Smooth muscle cell (in vitro differentiated cells): ENCODE data around the gene RGL3. TPM values are rescaled to one million over a fixed set of nuclear protein-coding genes. Genes with fewer than 3 reads are reported as not detected.
"Not testable (repeated sequence)": the region's sequence is repeated elsewhere in the genome, so short reads cannot be mapped to it uniquely, and the experiment has no call there.

Source experiments
- DNase-seq: peaks from one replicate; lab custom pipeline; 2025; ENCODE audit not compliant: unreplicated experiment; lab: John Stamatoyannopoulos, UW
- H2AFZ ChIP-seq: fragments of 200-600 bp; sonication (generic); 2 replicates; pipeline ENCODE4 v1.6.0; 2016; ENCODE audit warnings: antibody characterized with exemption, low read depth, mild to moderate bottlenecking
- H3F3A ChIP-seq: fragments of 200-600 bp; sonication (generic); 2 replicates; pipeline ENCODE4 v1.6.0; 2017; ENCODE audit warnings: antibody characterized with exemption, low read depth
- H3K27ac ChIP-seq: fragments of 200-600 bp; sonication (generic); 2 replicates; pipeline ENCODE4 v1.5.1; 2016; ENCODE audit warnings: low read depth, mild to moderate bottlenecking
- H3K27me3 ChIP-seq: fragments of 200-600 bp; sonication (generic); 2 replicates; pipeline ENCODE4 v1.6.1; 2016; ENCODE audit warnings: low read depth, mild to moderate bottlenecking
- H3K36me3 ChIP-seq: fragments of 200-600 bp; sonication (generic); 2 replicates; pipeline ENCODE4 v1.5.1; 2016; ENCODE audit warnings: low read depth
- H3K4me1 ChIP-seq: fragments of 200-600 bp; sonication (generic); 2 replicates; pipeline ENCODE4 v1.5.1; 2016; ENCODE audit warnings: low read depth
- H3K4me2 ChIP-seq: fragments of 200-600 bp; sonication (generic); 2 replicates; pipeline ENCODE4 v1.6.0; 2016; ENCODE audit warnings: mild to moderate bottlenecking
- H3K4me3 ChIP-seq: fragments of 200-600 bp; sonication (generic); 2 replicates; pipeline ENCODE4 v1.5.1; 2016; ENCODE audit warnings: mild to moderate bottlenecking
- H3K79me2 ChIP-seq: fragments of 200-600 bp; sonication (generic); 2 replicates; pipeline ENCODE4 v1.6.0; 2016; ENCODE audit warnings: low read depth, mild to moderate bottlenecking
- H3K9ac ChIP-seq: fragments of 200-600 bp; sonication (generic); 2 replicates; pipeline ENCODE4 v1.6.0; 2016; ENCODE audit warnings: low read depth
- H3K9me3 ChIP-seq: fragments of 200-600 bp; sonication (generic); replicated peaks from 2 replicates; pipeline ENCODE4 v1.5.1; 2016; ENCODE audit warnings: low read depth
- H4K20me1 ChIP-seq: fragments of 200-600 bp; sonication (generic); 2 replicates; pipeline ENCODE4 v1.6.0; 2016; ENCODE audit warnings: low read depth
- CTCF ChIP-seq: fragments of 200-600 bp; sonication (generic); IDR thresholded peaks from 2 replicates; pipeline ENCODE4 v1.5.1; 2017; ENCODE audit warnings: borderline replicate concordance, mild to moderate bottlenecking, antibody characterized with exemption; ENCODE audit not compliant: insufficient read depth, poor library complexity, severe bottlenecking
- WGBS: methylation state at CpG from one replicate; pipeline ENCODE4 v1.1.7; 2016; ENCODE audit warnings: low lambda C conversion rate; 5-methylcytosine and 5-hydroxymethylcytosine counted together
- polyA plus RNA-seq: library from polyadenylated mRNA; unstranded; fragments of >200 nt; fragmentation: Nextera tagmentation; extraction: Ambion mirVana; gene quantifications from 2 replicates; pipeline ENCODE4 v1.2.1, GENCODE V29; 2016
- total RNA-seq: library from RNA; depleted of rRNA; stranded (reverse); fragments of >200 nt; gene quantifications from 2 replicates; pipeline ENCODE4 v1.2.3, GENCODE V29; 2014

The RGL3 gene
- total and polyA plus RNA-seq, 2 experiments from 2014 or later = 5.5 to 6.6 TPM

- Histone ChIP-seq H3F3A (no peaks in the 10 kb centered on the region), H3K27ac (no peak overlapping the region), H3K4me2 (no peak overlapping the region), H3K79me2 (no peaks in the 10 kb centered on the region), H3K9me3 (no peaks in the 10 kb centered on the region), H4K20me1 (peaks cover 41% of the 10 kb centered on the region), H3K27me3 (no peaks in the 10 kb centered on the region), H3K9ac (no peak overlapping the region), H3K4me1 (peaks cover 5% of the 10 kb centered on the region), H2AFZ (no peak overlapping the region), H3K4me3 (no peak overlapping the region), H3K36me3 (no peaks in the 10 kb centered on the region)
- no peak for DNase-seq
- 95% methylated on average over 10 of the region's 11 CpGs for WGBS
- no peak for TF ChIP-seq CTCF
Measured at GRCh38 chr19:11356676-11357550, 62.2 kb downstream of the RGL3 start.

GRCh38 chr19:11356074-11356397, 63.1 kb downstream of the RGL3 start:
- Histone ChIP-seq H3F3A (no peaks in the 10 kb centered on the region), H3K4me2 (peak overlapping the region; percentile 96), H3K27me3 (no peaks in the 10 kb centered on the region), H3K27ac (no peak overlapping the region), H3K9me3 (no peaks in the 10 kb centered on the region), H3K79me2 (no peaks in the 10 kb centered on the region), H3K4me1 (peaks cover 2% of the 10 kb centered on the region), H4K20me1 (peaks cover 33% of the 10 kb centered on the region), H2AFZ (no peak overlapping the region), H3K9ac (no peak overlapping the region), H3K4me3 (peak overlapping the region; percentile 79), H3K36me3 (no peaks in the 10 kb centered on the region)
- no peak for DNase-seq
- 89% methylated on average over 6 of the region's 6 CpGs for whole genome bisulfite sequencing
- TF ChIP-seq CTCF = no peak

- 16% methylated on average over 27 of the region's 62 CpGs for WGBS
- peak; percentile 65 for DNase-seq
- Histone ChIP-seq H3K27me3 (no peaks in the 10 kb centered on the region), H4K20me1 (peaks cover 27% of the 10 kb centered on the region), H3K79me2 (no peaks in the 10 kb centered on the region), H3K4me2 (peak within 1 kb of the TSS; percentile 96), H3F3A (no peaks in the 10 kb centered on the region), H3K4me1 (no peaks in the 10 kb centered on the region), H2AFZ (peak within 1 kb of the TSS; percentile 72), H3K9ac (peak within 1 kb of the TSS; percentile 75), H3K4me3 (peak within 1 kb of the TSS; percentile 79), H3K27ac (no peak within 1 kb of the TSS), H3K36me3 (no peaks in the 10 kb centered on the region), H3K9me3 (no peaks in the 10 kb centered on the region)
- TF ChIP-seq CTCF = no peak
Measured at GRCh38 chr19:11355160-11356073, 63.7 kb downstream of the RGL3 start, which contains the start of gene PLPPR2. Gene PLPPR2, plus strand, starts transcription at chr19:11355432. Its CDS starts 2,242 bp downstream, at chr19:11357674.

GRCh38 chr19:11354102-11354501, 65.0 kb downstream of the RGL3 start:
- not testable (repeated sequence) for H3K4me3 ChIP-seq, H3K9ac ChIP-seq, H3K27me3 ChIP-seq, H3F3A ChIP-seq, H2AFZ ChIP-seq, H3K36me3 ChIP-seq, H3K4me2 ChIP-seq, DNase-seq, H3K27ac ChIP-seq, H3K9me3 ChIP-seq, H3K79me2 ChIP-seq, H3K4me1 ChIP-seq
- WGBS = 98% methylated on average over 4 of the region's 4 CpGs
- peaks cover 20% of the 10 kb centered on the region for H4K20me1 ChIP-seq
